ENCODE results near the gene SARS1. TPM values are rescaled to one million over a fixed set of nuclear protein-coding genes. Genes with fewer than 3 reads are reported as not detected.
A peak's percentile ranks its signal among the peaks of the same experiment; 100 is the strongest.

The SARS1 gene
- total and polyA plus RNA-seq, 2 of the 8 experiments (the other 6 are each of a cell fraction or from before 2014, with no cell fraction given), result 83.1 to 146 TPM

DNA sequence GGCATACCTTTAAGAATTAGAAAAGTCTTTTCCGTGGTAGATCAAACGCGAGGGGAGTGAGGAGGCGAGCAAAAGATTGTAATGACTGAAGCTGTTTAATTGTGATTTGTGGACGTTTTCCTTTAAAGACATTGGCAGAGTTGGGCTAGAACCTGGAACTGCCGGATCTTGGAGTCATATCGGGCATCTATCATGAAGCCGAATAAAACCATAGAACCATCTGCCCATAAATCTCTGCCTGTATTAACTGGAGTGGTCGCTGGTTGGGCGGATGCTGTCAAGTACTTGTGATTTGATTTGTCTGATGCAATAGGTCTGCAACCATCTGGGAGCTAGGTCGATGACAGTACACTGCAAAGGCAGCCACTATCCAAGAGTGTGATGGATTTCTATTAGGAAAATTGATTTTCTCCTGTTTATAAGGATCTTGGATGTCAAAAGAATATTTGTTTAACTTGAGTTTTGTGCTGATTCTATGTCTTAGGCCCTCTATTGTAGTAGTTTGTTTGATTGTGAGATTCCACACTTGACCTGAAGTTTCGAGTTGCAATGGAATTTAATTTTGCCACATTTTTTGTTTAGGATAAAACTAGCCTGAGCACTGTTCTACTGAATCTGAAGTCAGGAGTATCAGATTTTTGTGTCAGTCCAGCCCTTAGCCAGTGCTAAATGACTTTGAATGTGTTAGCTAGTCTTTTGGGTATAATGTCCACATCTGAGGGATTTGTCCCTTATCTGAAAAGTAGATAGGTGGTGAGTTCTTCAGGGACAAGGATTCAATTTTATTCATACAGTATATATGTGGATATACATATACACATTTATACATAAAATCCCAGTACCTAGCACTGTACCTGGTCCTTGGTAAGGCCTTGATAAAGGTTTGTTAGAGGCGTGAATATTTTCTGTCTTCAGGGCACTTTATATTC is 1.2 kb downstream of the SARS1 start:
- Histone ChIP-seq H3K36me3 (ENCODE audit: control insufficient read depth in 2 of 4, insufficient read depth in 4 of 4, low read length in 3 of 4) (peaks cover 0 to 5% (median 0%) of the 10 kb centered on the region in 4 experiments; a peak in 1 of 8 replicates), H3K4ac (replicated peaks; ENCODE audit: insufficient read length, low read depth, low read length) (no peak overlapping the region), H3K27ac (ENCODE audit: low read depth, low read length) (no peak overlapping the region), H3K14ac (ENCODE audit: insufficient read length) (no peak overlapping the region), H2BK20ac (ENCODE audit: low read length) (no peak overlapping the region), H3K4me1 (replicated peaks in 1 of 4; ENCODE audit: control insufficient read depth in 3 of 4, insufficient read depth in 4 of 4, low read length in 3 of 4) (peaks cover 0 to 5% (median 2%) of the 10 kb centered on the region in 4 experiments; a peak in 2 of 7 replicates), H3K4me3 (ENCODE audit: extremely low read depth in 1 of 4, insufficient read depth in 2 of 4, low read depth in 3 of 4, low read length in 4 of 4) (peak overlapping the region; percentile 88 to 99 (median 96)), H3K4me2 (ENCODE audit: insufficient read depth in 1 of 2, low read depth in 2 of 2, low read length in 2 of 2) (peak overlapping the region; percentile 75 to 84), H3K9ac (replicated peaks in 1 of 4; ENCODE audit: extremely low read depth in 1 of 4, low read depth in 3 of 4, low read length in 3 of 4) (peak overlapping the region; percentile 64 to 94 (median 82)), H2AK5ac (ENCODE audit: low read depth, low read length) (no peak overlapping the region), H3K79me1 (ENCODE audit: low read depth, low read length) (peaks cover 7% of the 10 kb centered on the region), H4K91ac (replicated peaks; ENCODE audit: insufficient read length, low read length) (no peak overlapping the region), H4K5ac (ENCODE audit: insufficient read length, low read depth, low read length) (no peak overlapping the region), H3K23me2 (ENCODE audit: low read depth, low read length) (peaks cover 11% of the 10 kb centered on the region), H2BK12ac (ENCODE audit: low read depth, low read length) (peak overlapping the region; percentile 44; the same call in 1 of the 2 replicates), H4K20me1 (replicated peaks in 1 of 2; ENCODE audit: control insufficient read depth in 1 of 2, insufficient read depth in 2 of 2, low read length in 2 of 2) (peaks cover 0 to 4% of the 10 kb centered on the region in 2 experiments), H3K23ac (ENCODE audit: insufficient read length) (no peak overlapping the region), H4K8ac (ENCODE audit: extremely low read depth, insufficient read depth, low read length) (no peak overlapping the region), H3K56ac (replicated peaks; ENCODE audit: insufficient read length, low read depth, low read length) (no peak overlapping the region), H3K9me3 (ENCODE audit: insufficient read depth in 2 of 2, low read depth in 1 of 2, low read length in 1 of 2) (no peaks in the 10 kb centered on the region), H3K79me2 (ENCODE audit: control insufficient read depth in 1 of 2, insufficient read depth in 2 of 2, low read length in 2 of 2) (peaks cover 17 to 55% of the 10 kb centered on the region in 2 experiments), H2BK120ac (replicated peaks; ENCODE audit: low read depth, low read length) (no peak overlapping the region), H3K27me3 (replicated peaks in 1 of 4; ENCODE audit: control insufficient read depth in 3 of 4, extremely low read depth in 1 of 4, insufficient read depth in 3 of 4, low read length in 3 of 4) (no peaks in the 10 kb centered on the region), H3K18ac (ENCODE audit: extremely low read depth, low read length) (no peak overlapping the region; the same call in 1 of the 2 replicates), H2BK15ac (ENCODE audit: low read length) (no peak overlapping the region; the same call in 1 of the 2 replicates), H2BK5ac (ENCODE audit: low read depth, low read length) (peak overlapping the region; percentile 93), H2AFZ (ENCODE audit: low read length) (no peak overlapping the region)
- CTCF ChIA-PET (ENCODE audit: partially characterized antibody), result interaction anchor here (0.9 to 32.0 kb wide), 6 partner anchors 13 to 114 kb away, joined by 3 to 651 read pairs (median 8); partner anchors contain the start of gene CELSR2
- POLR2A ChIA-PET (ENCODE audit: partially characterized antibody), result interaction anchor here (0.8 to 4.6 kb wide), 21 partner anchors 9 to 125 kb away, joined by 3 to 45 read pairs (median 5); partner anchors contain the start of genes CELSR2, ELAPOR1, PSRC1 and TMEM167B
- FAIRE-seq, result no peak
- DNase-seq (ENCODE audit: low read depth in 1 of 2, low spot score in 2 of 2), result no peak
- 26% methylated on average over 13 of the region's 13 CpGs; no CpG with 5 or more reads in 1 of the 2 experiments for WGBS, 2 experiments (ENCODE audit: extremely low coverage in 1 of 2, insufficient coverage in 1 of 2, insufficient read length in 1 of 2, insufficient replicate concordance in 2 of 2, low coverage in 1 of 2, low lambda C conversion rate in 2 of 2, missing lambda C conversion rate in 1 of 2)
- TF ChIP-seq RNF2 (IDR thresholded peaks at IDR 0.05; ENCODE audit: borderline replicate concordance, low read depth, low read length, missing control alignments, poor library complexity, severe bottlenecking) (no peak), FOSL1 (IDR thresholded peaks at IDR 0.05; ENCODE audit: insufficient read depth, low read depth, low read length) (no peak), TBP (IDR thresholded peaks at IDR 0.05; ENCODE audit: low read depth, low read length) (peak; percentile 21; the same call in 1 of the 2 replicates), BCL11A (IDR thresholded peaks at IDR 0.05; ENCODE audit: low read depth in 2 of 2, low read length in 2 of 2) (no peak), SIRT6 (IDR thresholded peaks at IDR 0.05; ENCODE audit: low read length) (no peak), TCF12 (IDR thresholded peaks at IDR 0.05; ENCODE audit: low read depth, low read length) (no peak), SP1 (IDR thresholded peaks at IDR 0.05; ENCODE audit: low read depth, low read length) (no peak)
- TF ChIP-seq, protein P1, sequence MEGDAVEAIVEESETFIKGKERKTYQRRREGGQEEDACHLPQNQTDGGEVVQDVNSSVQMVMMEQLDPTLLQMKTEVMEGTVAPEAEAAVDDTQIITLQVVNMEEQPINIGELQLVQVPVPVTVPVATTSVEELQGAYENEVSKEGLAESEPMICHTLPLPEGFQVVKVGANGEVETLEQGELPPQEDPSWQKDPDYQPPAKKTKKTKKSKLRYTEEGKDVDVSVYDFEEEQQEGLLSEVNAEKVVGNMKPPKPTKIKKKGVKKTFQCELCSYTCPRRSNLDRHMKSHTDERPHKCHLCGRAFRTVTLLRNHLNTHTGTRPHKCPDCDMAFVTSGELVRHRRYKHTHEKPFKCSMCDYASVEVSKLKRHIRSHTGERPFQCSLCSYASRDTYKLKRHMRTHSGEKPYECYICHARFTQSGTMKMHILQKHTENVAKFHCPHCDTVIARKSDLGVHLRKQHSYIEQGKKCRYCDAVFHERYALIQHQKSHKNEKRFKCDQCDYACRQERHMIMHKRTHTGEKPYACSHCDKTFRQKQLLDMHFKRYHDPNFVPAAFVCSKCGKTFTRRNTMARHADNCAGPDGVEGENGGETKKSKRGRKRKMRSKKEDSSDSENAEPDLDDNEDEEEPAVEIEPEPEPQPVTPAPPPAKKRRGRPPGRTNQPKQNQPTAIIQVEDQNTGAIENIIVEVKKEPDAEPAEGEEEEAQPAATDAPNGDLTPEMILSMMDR (IDR thresholded peaks at IDR 0.05; ENCODE audit: control extremely low read depth in 1 of 3, insufficient read depth in 1 of 3, low read depth in 1 of 3, low read length in 3 of 3), result no peak
